Mesenteric fat pad (tissue), 1 donor: Measurements from ENCODE around the gene C19orf38. TPM values are rescaled to one million over a fixed set of nuclear protein-coding genes. Genes with fewer than 3 reads are reported as not detected.

ENCODE experiments used
- DNase-seq: peaks from one replicate; pipeline ENCODE4 v3.0.0-alpha.2; 2020; ENCODE audit warnings: low spot score
- microRNA-seq: library from miRNA; unstranded; fragments of <30 nt; microRNA quantifications from one replicate; pipeline ENCODE4 v1.2.0, GENCODE V29; 2020; ENCODE audit warnings: borderline number of aligned reads
- total RNA-seq: library from RNA; stranded (reverse); fragmentation: NEBNext Ultra II Directional; extraction: Animal tissue kit (Norgen Biotek cat#: 25700); gene quantifications from one replicate; pipeline ENCODE4 v1.2.1, GENCODE V29; 2021
- donor health status: DM: yes; HTN: yes; CAD: no.

Gene C19orf38
- total RNA-seq, 1 donor from 2014 or later: 4.4 TPM

DNA sequence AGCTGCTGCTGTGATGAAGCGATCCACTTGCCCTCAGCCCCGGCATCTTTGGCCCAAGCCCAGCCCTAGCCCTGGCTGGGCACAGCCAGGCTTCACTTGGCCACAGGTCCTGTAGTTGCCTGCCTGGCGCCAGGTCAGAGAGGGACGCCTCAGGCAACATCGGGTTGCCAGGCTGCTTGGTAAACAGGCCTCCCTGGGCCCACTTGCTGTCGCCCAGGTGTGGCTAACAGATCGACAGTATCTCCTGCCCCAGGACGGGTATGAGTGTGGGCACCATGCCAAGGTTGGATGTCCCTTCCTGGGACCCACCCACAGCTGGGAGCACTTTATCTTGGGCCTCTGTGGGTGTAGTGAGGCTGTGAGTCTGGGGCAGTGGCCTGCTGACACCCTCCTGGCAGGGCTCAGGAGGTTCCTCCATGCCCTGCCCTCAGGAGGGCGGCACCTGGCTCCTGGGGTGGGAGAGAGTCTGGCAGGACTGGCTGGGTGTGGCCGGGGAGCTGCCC, 51.0 kb downstream of the C19orf38 start:
- no peak for DNase-seq

DNA sequence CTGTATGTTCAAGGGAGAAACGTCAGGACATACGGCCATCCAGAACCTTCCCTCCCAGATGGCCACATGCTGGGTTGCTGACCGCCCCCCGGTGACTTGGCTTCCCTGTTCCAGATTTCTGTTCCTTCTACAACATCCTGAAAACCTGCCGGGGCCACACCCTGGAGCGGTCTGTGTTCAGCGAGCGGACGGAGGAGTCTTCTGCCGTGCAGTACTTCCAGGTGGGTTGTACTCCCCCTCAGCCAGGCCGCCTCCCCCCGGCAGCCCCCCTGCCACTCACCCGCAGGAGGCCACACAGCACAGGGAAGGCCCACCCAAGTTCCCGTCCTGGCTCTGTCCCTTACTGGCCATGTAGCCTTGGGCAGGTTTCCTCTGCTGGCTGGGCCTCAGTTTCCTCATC, 59.7 kb downstream of the C19orf38 start:
- DNase-seq: no peak

DNA sequence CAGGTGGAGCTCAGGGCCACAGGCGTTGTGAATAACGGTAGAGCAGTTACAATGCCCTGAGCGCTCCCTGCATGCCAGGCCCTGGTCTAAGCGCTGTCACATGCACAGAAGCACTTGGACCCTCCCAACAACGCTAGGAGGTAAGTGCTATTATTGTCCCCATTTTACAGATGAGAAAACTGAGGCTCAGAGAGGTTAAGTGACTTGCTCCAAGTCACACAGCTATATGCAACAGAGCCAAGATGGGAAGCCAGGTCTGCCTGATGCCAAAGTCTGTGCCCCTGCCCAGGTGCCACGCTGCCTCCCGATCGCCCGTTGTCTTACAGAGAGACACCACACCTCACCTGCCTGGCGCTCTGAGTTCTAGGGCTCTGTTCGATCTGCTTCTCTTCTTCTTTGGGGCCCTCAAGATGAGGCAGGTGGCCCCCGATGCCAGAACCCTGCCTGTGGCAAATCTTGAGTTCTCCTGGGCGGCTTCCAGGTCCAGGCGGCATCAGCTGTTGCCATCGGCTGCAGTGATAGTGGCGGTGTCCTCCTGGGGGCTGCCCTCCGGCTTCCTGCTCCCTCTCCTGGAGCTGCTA, 60.3 kb downstream of the C19orf38 start:
- no peak for DNase-seq

DNA sequence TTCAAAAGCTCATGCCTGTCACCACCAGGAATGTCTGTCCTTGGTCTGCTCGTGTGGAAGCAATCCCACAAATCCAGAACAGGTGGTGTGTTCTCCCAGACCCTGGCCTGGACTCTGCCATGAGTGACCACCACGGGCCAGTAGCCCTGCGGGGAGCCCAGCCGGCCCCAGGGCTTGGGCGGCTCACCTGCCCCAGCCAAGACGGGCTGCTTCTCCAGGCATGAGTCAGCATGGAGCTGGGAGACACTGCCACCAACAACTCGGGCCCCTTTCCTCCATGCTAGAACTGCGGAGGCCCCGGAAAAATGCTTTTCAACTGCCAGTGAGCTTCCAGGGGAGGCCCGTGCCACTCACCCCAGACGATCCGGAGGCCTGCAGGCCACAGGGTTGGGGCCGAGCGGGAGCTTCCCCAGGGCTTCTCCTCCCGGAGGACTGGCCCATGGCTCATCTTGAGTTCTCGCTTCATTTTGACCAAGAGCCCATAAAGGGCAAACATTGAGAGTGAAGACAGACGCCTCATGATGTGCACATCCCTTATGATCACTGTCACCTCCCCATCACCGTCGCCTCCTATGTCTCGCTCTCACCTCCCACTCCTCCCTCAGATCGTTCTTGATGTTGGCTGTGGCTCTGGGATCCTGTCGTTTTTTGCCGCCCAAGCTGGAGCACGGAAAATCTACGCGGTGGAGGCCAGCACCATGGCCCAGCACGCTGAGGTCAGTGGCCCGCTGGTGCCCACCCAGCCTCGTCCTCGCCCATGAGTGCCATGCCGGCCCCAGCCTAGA, 63.6 kb downstream of the C19orf38 start:
- no peak for DNase-seq

DNA sequence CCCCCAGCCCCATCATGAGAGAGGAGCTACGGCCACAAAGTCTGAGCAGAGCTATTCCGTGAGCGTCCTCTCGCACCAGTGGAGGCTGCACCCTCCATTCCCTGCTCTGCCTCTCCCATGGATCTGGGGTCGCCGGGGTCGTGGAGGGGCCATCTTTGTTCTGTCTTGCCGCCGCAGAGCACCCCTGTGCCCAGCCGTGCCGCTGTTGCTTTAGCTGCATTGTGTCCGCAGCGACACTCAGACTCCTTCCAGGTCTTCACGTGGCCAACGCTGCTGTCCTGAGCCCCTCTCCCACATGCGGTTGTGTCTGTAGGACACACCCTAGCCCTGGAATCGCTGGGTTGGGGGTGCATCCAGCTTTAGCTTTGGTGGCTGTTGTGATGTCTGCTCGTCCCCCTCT, 64.4 kb downstream of the C19orf38 start:
- DNase-seq: no peak

DNA sequence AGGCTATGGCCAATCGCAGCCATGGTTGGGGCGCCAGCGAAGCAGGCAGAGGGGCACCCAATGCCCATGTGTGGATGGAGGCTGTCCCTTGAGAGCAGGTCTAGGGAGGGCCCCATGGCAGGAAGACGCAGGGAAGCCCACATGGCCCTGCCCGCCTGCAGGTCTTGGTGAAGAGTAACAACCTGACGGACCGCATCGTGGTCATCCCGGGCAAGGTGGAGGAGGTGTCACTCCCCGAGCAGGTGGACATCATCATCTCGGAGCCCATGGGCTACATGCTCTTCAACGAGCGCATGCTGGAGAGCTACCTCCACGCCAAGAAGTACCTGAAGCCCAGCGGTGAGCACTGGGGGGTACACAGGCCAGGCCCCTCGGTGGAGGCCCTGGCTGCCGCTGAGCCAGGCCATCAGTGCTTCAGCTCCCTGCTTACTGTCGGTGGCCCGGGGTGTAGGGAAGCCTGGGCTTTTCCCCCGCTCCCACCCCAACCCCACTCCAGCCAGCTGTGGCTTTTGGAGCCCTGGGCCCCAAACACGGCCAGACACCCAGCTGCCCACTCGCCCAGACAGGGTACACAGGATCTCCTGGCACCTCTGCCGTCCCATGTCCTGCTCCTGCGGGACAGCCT, 65.6 kb downstream of the C19orf38 start:
- DNase-seq: no peak

DNA sequence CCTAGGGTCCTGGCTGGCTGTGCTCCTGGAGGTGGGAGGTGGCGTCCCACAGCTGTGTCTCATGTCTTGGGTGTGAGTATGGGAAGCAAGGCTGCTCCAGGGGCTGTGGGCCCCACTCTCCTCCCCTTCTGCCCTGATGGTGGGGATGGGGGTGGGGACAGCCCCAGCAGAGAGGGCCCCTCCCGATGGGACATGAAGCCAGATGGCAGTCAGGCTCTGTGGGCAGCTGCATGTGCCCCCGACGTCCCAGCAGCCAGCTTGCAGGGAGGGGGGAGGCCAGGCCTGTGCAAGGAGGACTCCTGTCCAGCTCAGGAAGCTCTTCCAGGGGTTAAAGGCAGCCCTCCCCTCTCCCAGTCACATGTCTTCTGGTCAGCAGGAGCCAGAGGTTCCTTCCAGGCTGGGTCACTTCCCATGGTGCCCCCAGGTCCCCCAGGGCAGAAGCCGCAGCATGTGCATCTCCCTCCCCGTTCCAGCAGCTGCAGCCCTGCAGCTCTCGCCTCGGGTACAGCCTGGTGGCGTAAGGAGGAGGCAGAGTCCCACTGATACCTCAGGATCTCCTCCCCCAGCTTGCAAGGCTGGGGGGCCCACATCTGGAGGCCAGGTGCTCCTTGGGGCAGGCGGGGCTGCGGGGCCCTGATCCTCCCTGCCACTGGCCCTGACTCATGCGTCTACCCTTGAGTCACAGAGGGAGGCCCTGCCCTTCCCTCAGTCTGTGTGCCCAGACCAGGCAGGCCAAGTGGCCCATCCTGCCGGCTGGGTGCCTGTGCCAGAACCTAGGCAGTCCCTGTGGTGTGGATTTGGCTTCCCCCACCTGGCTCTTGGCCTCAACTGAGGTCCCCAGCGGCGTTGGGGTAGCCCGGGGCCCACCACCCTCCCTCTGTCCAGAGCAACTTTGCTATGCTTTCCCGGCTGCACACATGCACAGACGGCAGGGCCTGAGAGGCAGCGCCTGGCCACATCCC, 67.2 kb downstream of the C19orf38 start:
- no peak for DNase-seq

DNA sequence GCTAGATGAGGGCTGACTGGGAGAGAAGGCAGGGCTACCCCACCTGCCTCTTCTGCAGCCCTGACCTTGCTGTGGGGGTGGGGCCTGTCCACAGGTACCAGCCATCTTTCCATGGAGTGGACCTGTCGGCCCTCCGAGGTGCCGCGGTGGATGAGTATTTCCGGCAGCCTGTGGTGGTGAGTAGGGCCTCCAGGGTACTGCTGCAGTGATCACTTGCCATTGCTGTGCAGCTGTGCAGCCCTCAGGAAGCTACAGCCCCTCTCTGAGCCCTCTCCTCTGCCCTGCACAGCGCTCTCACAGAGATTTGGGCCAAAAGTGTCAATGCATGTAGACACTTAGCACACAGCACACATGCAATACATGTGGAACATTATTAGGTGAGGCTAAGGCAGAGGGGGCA, 68.4 kb downstream of the C19orf38 start:
- DNase-seq: no peak

DNA sequence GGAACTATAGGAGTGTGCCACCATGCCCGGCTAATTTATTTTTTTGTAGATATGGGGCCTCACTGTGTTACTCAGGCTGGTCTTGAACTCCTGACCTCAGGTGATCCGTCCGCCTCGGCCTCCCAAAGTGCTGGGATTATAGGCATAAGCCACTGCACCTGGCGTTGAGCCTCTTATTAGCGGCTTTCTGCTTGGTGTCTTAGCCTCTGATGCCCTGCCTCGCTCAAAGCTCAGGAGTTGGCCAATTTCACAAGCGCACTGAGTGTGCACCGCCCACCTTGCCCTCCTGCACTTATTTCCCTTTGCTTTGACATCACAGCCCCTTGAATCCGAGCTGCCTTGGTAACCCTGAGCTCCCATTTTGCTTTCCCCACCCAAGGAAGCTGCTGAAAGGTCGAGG, 70.1 kb downstream of the C19orf38 start:
- peak; percentile 73 for DNase-seq

Small RNAs within 50 kb of the gene (microRNA-seq; reads per million reads assigned to microRNA genes)
- gene MIR199A1 (not detected), gene MIR6793 (not detected)

Other genes starting within 250 kb of the C19orf38 start
- gene SLC44A2, start 222.9 kb upstream of the C19orf38 start, total RNA-seq: 110 TPM
- 212 TPM for gene ILF3, start 194.1 kb upstream of the C19orf38 start, total RNA-seq
- 45.9 TPM for gene QTRT1, start 147.0 kb upstream of the C19orf38 start, total RNA-seq
- 134 TPM for gene DNM2, start 130.3 kb upstream of the C19orf38 start, total RNA-seq
- gene TMED1, start 12.2 kb upstream of the C19orf38 start, total RNA-seq: 24.9 TPM
- 37.2 TPM for gene CARM1, start 23.1 kb downstream of the C19orf38 start, total RNA-seq
- 28.4 TPM for gene YIPF2, start 80.2 kb downstream of the C19orf38 start, total RNA-seq
- gene TIMM29, start 80.4 kb downstream of the C19orf38 start, total RNA-seq: 14.4 TPM
- 70.7 TPM for gene SMARCA4, start 112.6 kb downstream of the C19orf38 start, total RNA-seq
- 109 TPM for gene LDLR, start 241.0 kb downstream of the C19orf38 start, total RNA-seq